ENCODE measurements around the gene EXPH5. TPM values are rescaled to one million over a fixed set of nuclear protein-coding genes. Genes with fewer than 3 reads are reported as not detected.

Gene EXPH5
- total and polyA plus RNA-seq, 9 of the 15 experiments (the other 6 are each of a cell fraction or from before 2014, with no cell fraction given): 1.3 to 8.5 (median 4.8) TPM

DNA sequence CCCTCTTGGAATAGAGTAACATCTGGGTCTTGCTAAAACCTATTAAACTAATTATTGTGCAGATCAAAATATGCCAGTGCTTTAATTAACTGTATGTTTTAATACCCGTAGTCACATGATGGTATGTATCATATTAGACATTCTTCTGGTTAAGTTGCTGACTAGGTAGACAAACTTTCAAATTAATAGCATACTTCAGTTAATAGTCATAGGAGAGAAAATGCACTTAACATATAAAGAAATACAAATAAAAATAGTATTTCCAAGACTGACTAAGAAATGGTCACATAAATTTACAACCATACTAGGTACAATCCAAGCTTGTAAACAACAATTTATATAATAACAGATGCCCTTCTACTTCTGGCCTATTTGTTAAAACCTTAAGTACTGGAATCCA is 7.6 kb upstream of the EXPH5 start:
- CTCF ChIA-PET (ENCODE audit: low intra/inter-chr PET ratio): no interaction called here
- no peaks in the 10 kb centered on the region for H3K9me3 ChIP-seq (replicated peaks; ENCODE audit: control insufficient read depth, insufficient read depth, low read depth, low read length)
- ATAC-seq: no peak
- H3K27ac ChIP-seq (ENCODE audit: extremely low read depth, low read depth, low read length): no peak overlapping the region
- no peaks in the 10 kb centered on the region for H3K9me1 ChIP-seq (ENCODE audit: control insufficient read depth, insufficient read depth, low read length)
- WGBS (ENCODE audit: insufficient coverage, low coverage, missing lambda C conversion rate): 37% methylated on average over 1 of the region's 1 CpG
- H3K4me2 ChIP-seq (ENCODE audit: insufficient read depth, low read length): no peak overlapping the region
- no peak for FAIRE-seq
- no peak overlapping the region for H3K4me3 ChIP-seq
- BruUV-seq (replicated peaks): no TSS peak
- no peak for TF ChIP-seq NR4A1 (CRISPR knock-in tag; IDR thresholded peaks at IDR 0.05)
- no peak for TF ChIP-seq NR4A1 (tag; IDR thresholded peaks at IDR 0.05)
- no peak for TF ChIP-seq GTF2F1 (IDR thresholded peaks at IDR 0.05; ENCODE audit: low read depth, low read length)
- TF ChIP-seq, protein P1, sequence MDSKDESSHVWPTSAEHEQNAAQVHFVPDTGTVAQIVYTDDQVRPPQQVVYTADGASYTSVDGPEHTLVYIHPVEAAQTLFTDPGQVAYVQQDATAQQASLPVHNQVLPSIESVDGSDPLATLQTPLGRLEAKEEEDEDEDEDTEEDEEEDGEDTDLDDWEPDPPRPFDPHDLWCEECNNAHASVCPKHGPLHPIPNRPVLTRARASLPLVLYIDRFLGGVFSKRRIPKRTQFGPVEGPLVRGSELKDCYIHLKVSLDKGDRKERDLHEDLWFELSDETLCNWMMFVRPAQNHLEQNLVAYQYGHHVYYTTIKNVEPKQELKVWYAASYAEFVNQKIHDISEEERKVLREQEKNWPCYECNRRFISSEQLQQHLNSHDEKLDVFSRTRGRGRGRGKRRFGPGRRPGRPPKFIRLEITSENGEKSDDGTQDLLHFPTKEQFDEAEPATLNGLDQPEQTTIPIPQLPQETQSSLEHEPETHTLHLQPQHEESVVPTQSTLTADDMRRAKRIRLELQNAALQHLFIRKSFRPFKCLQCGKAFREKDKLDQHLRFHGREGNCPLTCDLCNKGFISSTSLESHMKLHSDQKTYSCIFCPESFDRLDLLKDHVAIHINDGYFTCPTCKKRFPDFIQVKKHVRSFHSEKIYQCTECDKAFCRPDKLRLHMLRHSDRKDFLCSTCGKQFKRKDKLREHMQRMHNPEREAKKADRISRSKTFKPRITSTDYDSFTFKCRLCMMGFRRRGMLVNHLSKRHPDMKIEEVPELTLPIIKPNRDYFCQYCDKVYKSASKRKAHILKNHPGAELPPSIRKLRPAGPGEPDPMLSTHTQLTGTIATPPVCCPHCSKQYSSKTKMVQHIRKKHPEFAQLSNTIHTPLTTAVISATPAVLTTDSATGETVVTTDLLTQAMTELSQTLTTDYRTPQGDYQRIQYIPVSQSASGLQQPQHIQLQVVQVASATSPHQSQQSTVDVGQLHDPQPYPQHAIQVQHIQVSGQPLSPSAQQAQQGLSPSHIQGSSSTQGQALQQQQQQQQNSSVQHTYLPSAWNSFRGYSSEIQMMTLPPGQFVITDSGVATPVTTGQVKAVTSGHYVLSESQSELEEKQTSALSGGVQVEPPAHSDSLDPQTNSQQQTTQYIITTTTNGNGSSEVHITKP (IDR thresholded peaks at IDR 0.05; ENCODE audit: partially characterized antibody): no peak
- no peak for TF ChIP-seq ZSCAN29 (IDR thresholded peaks at IDR 0.05)
- H3K79me2 ChIP-seq (ENCODE audit: control insufficient read depth, insufficient read depth, low read length): no peaks in the 10 kb centered on the region
- H2AFZ ChIP-seq (ENCODE audit: low read depth, low read length): no peak overlapping the region
- no peaks in the 10 kb centered on the region; a peak in 1 of 5 replicates for H3K4me1 ChIP-seq (replicated peaks in 1 of 2; ENCODE audit: control insufficient read depth in 2 of 2, insufficient read depth in 2 of 2, low read length in 2 of 2)
- intact Hi-C loops (cut with micrococcal nuclease): no loop called here
- POLR2A ChIA-PET: no interaction called here
- no peak overlapping the region for H3K9ac ChIP-seq (ENCODE audit: insufficient read depth in 1 of 2, low read depth in 2 of 2, low read length in 2 of 2)
- in situ Hi-C loops (cut with MboI): no loop called here
- no peaks in the 10 kb centered on the region for H3K36me3 ChIP-seq (ENCODE audit: control insufficient read depth, insufficient read depth, low read length)
- H3K27me3 ChIP-seq (ENCODE audit: control insufficient read depth in 2 of 2, insufficient read depth in 2 of 2, low read length in 2 of 2): no peaks in the 10 kb centered on the region
- no peak for DNase-seq (ENCODE audit: extremely low read depth in 1 of 4, low spot score in 3 of 4)
- H4K20me1 ChIP-seq (replicated peaks; ENCODE audit: control insufficient read depth, insufficient read depth, low read length): no peaks in the 10 kb centered on the region
